Lung microvascular endothelial cell (primary cell): ENCODE results near the gene YDJC. TPM values are rescaled to one million over a fixed set of nuclear protein-coding genes. Genes with fewer than 3 reads are reported as not detected.
"Not testable (repeated sequence)": the region's sequence is repeated elsewhere in the genome, so short reads cannot be mapped to it uniquely, and the experiment has no call there.

ENCODE experiments used
- DNase-seq, 2 donors: peaks; one replicate each; pipeline versions ENCODE4 v3.0.0 to v3.0.0-alpha.2; 2010; ENCODE audit warnings: low read depth in 2 of 2
- total RNA-seq: library from RNA; depleted of rRNA; stranded (reverse); fragments of >200 nt; gene quantifications from 2 replicates; pipeline ENCODE4 v1.2.1, GENCODE V29; 2014

The YDJC gene
- total RNA-seq, 1 donor from 2014 or later = 10.5 TPM

- peak in 1 of 2 donors; percentile 27 for DNase-seq
Measured at GRCh38 chr22:21632237-21632895, 2.5 kb upstream of the YDJC start, which contains the start of gene CCDC116. CCDC116 (plus strand) TSS chr22:21632760; CDS start chr22:21633182, 422 bp downstream.

DNA sequence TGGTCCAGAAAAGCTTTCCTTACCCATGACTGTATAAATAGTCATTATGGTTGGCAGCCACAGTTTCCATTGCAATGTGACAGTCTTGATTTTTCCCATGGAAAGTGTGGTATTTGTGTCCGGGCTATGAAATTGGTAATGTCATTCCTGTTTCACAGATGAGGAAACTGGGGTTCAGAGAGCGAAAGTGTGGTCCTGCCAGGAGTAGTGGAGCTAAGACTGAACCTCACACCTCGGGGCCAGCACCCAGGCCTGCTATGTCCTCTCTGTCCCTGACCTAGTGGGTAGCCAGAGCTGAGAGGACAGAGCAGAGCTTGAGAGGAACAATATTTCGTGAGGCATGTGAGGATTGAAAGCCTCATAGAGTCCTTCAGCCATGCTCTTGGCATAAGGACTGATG, 1.2 kb upstream of the YDJC start:
- DNase-seq = no peak

GRCh38 chr22:21628386-21629254, 1.2 kb downstream of the YDJC start:
- no peak for DNase-seq

DNA sequence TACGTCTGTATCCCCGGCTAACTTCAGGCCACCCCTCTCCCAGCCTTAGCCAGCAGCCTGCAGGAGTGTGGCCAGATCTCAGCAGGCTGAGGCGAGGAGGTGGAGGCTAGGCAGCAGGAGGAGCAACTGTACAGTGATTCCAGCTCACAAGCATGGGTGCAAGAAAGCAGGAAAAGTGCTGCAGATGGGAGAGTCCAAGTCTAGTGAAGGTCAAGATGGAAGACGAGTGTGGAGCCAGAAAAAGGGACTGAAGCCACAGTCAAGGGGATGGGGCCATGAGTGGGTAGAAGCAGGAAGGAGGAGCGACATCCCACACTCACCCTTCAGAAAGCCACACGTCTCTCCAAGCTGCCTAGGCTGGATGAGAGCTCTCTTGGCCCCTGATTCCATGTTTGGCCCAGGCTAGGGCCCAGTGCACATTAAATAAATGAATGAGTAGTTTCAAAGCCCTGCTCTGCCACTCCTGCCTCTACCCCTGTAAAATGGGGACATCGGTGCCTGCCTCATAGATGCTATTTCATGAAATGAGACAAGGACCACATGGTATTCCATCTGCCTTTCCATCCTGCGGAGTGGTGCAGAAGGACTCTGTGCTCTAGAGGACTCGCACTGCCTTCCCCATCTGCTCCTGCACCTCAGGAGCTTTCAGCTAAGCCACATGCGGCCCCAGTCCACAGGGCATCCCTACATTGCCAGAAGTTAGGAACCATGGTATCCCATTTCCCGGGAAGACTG, 2.9 kb downstream of the YDJC start:
- no peak for DNase-seq

DNA sequence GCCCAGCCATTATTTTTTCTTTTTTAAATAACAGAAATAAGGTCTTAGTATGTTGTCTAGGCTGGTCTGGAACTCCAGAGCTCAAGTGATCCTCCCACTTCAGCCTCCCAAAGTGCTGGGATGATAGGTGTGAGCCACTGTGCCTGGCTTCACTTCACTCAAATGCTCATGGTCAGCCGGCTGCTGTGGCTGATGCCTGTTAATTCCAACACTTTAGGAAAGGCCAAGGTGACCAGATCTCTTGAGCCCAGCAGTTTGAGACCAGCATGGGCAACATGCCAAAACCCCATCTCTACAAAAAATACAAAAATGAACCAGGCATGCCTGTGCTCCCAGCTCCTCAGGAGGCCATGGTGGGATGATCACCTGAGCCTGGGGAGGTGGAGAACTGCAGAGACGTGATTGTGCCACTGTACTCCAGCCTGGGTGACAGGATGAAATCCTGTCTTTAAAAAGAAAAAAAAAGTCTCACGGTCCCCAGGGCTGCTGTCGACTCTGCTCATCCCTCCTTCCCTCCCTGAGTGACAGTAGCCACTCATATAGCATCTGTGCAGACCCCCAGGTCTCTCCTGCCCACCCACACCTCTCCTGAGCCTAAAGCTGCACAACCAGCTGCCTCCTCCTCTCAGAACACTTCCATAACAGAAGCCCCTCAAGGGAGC, 3.6 kb downstream of the YDJC start:
- no peak for DNase-seq

GRCh38 chr22:21624880-21625791, 4.7 kb downstream of the YDJC start:
- DNase-seq = no peak

DNA sequence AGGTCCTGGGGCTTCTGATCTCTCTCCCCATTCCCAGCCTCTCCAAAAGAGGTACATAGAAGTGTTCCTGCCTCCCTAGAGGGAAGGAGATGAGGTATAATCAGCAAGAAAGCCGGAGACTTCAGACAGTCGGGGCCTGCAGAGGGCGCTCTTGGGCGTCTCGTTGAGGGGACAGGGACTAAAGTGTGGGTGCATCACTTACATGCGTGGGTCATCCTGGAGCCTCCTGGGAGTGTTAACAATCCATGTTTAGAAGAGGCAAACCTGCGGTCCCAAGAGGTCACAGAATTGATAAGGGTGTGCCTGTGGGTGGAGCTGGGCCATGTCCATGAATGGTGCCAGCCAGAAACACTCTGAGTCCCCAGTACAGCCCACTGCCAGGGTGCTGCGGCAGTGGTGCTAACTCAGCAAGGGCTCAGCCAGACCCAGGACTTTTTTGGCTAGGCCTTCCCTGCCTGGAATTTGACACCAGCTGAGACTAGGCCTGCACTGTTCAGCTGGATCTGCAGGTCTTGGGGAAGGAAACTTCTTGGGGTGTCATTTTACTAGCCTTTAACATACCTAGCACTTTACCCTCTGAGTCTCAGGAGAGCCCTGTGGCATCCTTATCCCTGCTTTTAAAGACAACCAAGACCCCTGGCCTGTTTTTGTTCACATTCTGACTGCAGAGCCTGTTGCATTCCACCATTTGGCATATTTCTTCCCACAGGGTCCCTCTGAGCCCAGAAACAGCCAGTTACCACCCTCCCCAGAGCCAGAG, 5.5 kb downstream of the YDJC start:
- DNase-seq = peak in 1 of 2 donors; percentile 27

DNA sequence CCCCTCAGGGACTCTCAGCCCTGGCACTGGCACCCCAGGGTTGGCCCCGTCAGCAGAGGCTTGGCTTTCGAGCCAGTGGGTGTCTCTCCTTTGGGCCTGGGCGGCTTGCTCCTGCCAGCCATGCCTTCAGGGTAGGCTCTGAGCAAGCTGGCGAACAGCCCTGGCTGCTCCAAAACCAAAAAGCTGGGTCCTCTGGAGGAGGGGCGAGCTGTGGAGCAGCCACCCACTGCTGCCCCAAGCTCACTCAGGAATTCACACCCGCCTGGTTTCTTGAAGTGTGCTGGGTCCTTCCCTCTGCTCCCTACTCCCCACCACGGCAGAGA, 6.2 kb downstream of the YDJC start:
- DNase-seq = no peak

- DNase-seq = no peak
Measured at GRCh38 chr22:21622919-21623647, 6.7 kb downstream of the YDJC start.

DNA sequence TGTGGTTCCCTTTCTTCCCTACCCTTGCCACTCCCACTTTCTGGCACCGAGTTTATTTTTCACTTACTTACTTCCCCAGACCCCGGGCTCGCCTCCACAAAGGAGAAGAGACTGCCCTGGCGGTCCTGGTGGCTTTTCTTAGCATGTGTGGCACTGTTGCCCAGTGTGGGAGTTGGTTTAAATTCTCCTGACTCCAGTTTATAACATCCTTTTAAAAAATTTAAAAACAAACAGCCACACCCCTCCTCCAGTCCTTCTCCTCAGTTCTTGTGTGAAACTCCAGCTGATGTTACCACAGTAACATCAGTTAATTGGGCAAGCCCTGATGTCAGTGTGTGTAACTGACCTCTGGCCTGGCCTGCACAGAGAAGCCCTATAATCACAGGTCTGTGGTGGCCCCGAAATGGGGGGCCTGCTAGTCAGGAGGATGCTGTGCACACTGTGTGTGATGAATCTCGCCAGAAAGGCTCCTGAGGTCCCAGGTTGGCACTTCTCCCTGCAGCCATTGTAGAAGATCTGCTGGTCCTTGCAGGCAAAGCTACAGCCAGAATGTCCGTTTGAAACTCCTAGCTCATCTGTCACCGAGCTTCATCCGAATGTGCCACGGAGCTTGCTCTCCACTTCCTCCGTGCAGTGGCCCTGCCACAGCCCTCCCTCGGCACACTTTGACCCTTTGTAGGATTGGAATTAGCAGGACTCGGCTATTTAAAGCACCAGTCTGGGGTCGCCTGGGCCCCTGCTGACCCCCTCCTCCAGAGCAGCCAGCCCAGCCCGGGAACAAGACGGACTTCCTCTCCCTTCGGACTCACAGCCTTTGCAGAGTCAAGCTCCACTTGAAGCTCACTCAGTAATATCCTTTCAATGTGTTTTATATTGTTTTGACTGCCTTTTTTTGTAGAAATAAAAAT, 7.6 kb downstream of the YDJC start:
- DNase-seq = no peak

GRCh38 chr22:21621025-21621424, 8.8 kb downstream of the YDJC start:
- DNase-seq = no peak

DNA sequence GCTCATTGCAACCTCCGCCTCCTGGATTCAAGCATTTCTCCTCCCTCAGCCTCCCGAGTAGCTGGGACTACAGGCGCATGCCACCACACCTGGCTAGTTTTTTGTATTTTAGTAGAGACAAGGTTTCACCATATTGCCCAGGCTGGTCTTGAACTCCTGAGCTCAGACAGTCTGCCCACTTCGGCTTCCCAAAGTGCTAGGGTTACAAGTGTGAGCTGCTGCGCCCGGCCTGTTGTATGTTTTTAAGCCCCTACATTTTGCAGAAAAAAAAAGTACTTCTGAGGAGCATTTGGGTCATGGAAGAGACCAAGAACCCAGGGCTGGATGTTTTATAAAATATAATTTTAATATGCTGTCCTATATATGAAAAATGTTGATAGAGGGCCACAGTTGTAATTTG, 12.5 kb downstream of the YDJC start:
- DNase-seq = not testable (repeated sequence)

- DNase-seq = no peak
Measured at GRCh38 chr22:21615731-21616130, 14.1 kb downstream of the YDJC start.

GRCh38 chr22:21613553-21614233, 16.1 kb downstream of the YDJC start:
- DNase-seq = no peak

DNA sequence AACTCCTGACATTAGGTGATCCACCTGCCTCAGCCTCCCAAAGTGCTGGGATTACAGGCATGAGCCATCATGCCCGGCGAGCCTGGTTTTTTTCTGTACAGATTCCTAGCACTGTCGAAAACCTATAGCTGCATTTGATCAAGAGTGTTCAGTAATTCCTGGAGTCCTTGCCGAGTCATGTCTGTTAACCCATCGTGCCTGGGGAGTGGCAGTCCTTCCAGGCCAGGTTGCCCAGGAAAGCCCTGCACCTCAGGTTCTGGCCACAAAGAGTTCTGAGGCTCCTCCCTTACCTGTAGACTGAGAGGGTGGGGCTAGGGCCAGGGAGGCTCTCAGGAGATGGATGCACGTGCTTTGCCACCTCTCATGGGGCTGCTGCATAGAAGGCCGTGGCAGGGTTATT, 17.0 kb downstream of the YDJC start:
- no peak for DNase-seq

DNA sequence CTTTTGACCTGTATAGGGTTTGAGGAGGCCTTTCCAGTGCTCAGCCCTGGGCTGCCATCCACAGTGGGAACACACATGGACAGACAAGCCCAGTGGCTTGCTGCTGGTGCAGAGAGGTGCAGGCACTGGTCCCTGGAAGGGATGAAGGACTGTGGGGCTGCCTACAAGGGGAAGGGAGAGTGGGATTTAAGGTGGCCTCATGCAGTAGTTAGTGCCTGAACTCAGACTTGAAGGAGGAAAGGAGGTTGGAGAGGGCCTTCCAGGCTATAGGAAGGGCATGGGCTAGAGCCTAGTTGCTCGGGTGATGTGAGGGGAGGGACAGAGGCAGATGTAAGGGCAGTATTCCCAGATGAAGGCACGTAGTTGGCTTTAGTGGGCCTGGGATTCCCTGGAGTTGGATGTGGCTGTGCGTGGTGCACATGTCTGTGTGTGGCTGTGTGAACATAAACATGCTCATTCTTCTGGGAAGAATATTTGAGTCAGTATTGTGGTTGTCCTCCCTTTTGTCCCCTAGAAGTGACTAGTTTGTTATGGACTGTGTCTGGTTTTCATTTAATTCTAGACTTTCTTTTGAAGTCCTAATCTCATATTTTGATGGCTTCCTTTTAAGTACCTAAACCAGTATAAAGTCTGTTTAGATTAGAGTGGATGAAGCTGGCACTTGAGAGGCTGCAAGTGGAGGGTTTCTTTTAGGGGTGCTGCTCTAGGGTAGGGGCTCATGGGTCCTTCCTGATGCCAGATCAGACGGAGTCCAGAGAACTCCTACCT, 18.4 kb downstream of the YDJC start:
- DNase-seq = no peak
